ENCODE measurements around the gene SHROOM3. TPM values are rescaled to one million over a fixed set of nuclear protein-coding genes. Genes with fewer than 3 reads are reported as not detected.

Gene SHROOM3
- total RNA-seq, 1 donor from 2014 or later: 42.7 TPM

DNA sequence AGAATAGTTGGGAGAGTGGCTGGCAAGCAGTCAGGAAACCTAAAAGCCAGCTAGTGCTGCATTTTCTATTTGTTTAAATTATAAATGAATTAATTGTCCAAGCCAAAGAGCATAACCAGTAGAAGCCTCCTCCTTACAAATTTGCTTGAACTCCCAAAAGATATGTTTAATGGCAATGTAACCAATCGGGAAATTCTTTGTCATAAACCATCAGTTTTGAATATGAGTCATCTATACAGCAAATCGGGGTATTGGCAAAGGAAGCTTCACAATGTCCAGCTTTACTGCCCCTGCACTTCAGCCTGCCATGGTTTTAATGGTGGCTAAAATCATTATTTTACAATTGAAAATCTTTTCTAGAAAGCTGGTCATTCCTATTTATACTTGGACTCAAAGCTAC lies 216.6 kb downstream of the SHROOM3 start:
- H3K27ac Mint-ChIP-seq (ENCODE audit: unreplicated experiment): no peak overlapping the region
- peaks cover 3% of the 10 kb centered on the region for H3K36me3 Mint-ChIP-seq (ENCODE audit: low read depth)
- peaks cover 9% of the 10 kb centered on the region for H3K9me3 Mint-ChIP-seq (ENCODE audit: low read depth)
- no peak overlapping the region for H3K4me3 Mint-ChIP-seq (ENCODE audit: unreplicated experiment)
- TF ChIP-seq, protein P1, sequence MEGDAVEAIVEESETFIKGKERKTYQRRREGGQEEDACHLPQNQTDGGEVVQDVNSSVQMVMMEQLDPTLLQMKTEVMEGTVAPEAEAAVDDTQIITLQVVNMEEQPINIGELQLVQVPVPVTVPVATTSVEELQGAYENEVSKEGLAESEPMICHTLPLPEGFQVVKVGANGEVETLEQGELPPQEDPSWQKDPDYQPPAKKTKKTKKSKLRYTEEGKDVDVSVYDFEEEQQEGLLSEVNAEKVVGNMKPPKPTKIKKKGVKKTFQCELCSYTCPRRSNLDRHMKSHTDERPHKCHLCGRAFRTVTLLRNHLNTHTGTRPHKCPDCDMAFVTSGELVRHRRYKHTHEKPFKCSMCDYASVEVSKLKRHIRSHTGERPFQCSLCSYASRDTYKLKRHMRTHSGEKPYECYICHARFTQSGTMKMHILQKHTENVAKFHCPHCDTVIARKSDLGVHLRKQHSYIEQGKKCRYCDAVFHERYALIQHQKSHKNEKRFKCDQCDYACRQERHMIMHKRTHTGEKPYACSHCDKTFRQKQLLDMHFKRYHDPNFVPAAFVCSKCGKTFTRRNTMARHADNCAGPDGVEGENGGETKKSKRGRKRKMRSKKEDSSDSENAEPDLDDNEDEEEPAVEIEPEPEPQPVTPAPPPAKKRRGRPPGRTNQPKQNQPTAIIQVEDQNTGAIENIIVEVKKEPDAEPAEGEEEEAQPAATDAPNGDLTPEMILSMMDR (IDR thresholded peaks at IDR 0.05): no peak
- H3K4me1 Mint-ChIP-seq (ENCODE audit: low read depth): peaks cover 28% of the 10 kb centered on the region
- no peaks in the 10 kb centered on the region for H3K27me3 Mint-ChIP-seq (ENCODE audit: low read depth)
- no peak for DNase-seq (ENCODE audit: low spot score)

DNA sequence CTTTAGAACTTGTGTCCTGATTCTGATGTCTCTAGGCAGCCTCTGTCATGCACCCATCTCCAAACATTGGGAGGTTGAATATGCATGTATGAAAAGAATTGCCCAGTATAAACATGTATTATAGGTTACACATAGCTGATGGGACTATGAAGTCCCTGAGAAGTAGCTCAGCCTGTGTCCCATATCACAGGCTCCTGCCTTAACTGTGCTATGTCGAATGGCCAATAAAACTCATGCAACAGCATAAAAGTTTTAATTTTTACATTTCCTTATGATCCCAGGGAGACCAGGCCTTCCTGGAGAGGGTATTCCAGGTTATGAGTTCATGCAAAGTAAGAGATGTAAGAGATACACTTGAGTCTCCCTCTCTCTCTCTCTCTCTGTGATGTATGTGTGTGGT lies 217.4 kb downstream of the SHROOM3 start:
- Mint-ChIP-seq H3K27me3 (ENCODE audit: low read depth) (no peaks in the 10 kb centered on the region), H3K36me3 (ENCODE audit: low read depth) (no peaks in the 10 kb centered on the region), H3K4me1 (ENCODE audit: low read depth) (peaks cover 36% of the 10 kb centered on the region), H3K27ac (ENCODE audit: unreplicated experiment) (no peak overlapping the region), H3K4me3 (ENCODE audit: unreplicated experiment) (no peak overlapping the region), H3K9me3 (ENCODE audit: low read depth) (peaks cover 9% of the 10 kb centered on the region)
- TF ChIP-seq, protein P1 (IDR thresholded peaks at IDR 0.05): no peak
- no peak for DNase-seq (ENCODE audit: low spot score)

DNA sequence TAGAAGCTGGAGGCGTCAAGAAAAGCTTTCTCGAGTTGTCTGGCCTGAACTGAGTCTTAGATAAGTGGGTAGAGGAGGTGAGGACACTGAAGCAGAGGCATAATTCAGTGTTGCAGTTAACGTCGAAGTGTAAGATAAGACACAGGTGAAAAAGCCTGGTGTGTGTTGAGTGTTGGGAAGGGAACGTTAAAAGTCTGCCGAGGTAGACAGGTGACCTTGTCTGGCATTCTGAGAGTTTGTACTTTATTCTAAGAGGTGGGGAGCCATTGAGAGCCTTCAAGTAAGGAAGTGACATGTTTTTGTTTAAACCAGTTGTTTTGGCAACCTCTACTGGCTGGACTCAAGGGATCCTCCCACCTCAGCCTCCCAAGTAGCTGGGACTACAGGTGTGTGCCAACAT lies 219.1 kb downstream of the SHROOM3 start:
- TF ChIP-seq, protein P1 (IDR thresholded peaks at IDR 0.05): no peak
- Mint-ChIP-seq H3K27ac (ENCODE audit: unreplicated experiment) (peak overlapping the region; percentile 45), H3K27me3 (ENCODE audit: low read depth) (no peaks in the 10 kb centered on the region), H3K9me3 (ENCODE audit: low read depth) (peaks cover 9% of the 10 kb centered on the region), H3K36me3 (ENCODE audit: low read depth) (no peaks in the 10 kb centered on the region), H3K4me1 (ENCODE audit: low read depth) (peaks cover 53% of the 10 kb centered on the region), H3K4me3 (ENCODE audit: unreplicated experiment) (no peak overlapping the region)
- DNase-seq (ENCODE audit: low spot score): no peak

DNA sequence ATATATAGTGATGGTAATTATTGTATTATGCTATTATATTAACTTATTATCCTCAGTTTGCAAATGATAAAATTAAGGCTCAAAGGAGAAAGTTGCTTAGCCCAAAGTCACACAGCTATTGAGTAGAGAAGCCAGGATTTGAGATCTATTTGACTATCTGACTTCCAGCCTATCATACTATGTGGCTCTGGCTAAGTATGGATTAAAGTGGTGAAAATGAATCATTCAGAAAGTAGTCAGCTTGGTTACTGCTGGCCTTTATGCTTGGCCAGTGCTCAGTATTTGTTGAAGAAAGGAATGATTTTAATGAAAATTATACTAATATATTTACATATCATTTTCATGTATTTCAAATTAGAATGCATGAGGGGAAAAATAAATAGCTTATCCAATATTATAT lies 219.8 kb downstream of the SHROOM3 start:
- Mint-ChIP-seq H3K4me3 (ENCODE audit: unreplicated experiment) (no peak overlapping the region), H3K27me3 (ENCODE audit: low read depth) (no peaks in the 10 kb centered on the region), H3K9me3 (ENCODE audit: low read depth) (peaks cover 9% of the 10 kb centered on the region), H3K27ac (ENCODE audit: unreplicated experiment) (no peak overlapping the region), H3K36me3 (ENCODE audit: low read depth) (no peaks in the 10 kb centered on the region), H3K4me1 (ENCODE audit: low read depth) (peaks cover 57% of the 10 kb centered on the region)
- TF ChIP-seq, protein P1 (IDR thresholded peaks at IDR 0.05): no peak
- no peak for DNase-seq (ENCODE audit: low spot score)

DNA sequence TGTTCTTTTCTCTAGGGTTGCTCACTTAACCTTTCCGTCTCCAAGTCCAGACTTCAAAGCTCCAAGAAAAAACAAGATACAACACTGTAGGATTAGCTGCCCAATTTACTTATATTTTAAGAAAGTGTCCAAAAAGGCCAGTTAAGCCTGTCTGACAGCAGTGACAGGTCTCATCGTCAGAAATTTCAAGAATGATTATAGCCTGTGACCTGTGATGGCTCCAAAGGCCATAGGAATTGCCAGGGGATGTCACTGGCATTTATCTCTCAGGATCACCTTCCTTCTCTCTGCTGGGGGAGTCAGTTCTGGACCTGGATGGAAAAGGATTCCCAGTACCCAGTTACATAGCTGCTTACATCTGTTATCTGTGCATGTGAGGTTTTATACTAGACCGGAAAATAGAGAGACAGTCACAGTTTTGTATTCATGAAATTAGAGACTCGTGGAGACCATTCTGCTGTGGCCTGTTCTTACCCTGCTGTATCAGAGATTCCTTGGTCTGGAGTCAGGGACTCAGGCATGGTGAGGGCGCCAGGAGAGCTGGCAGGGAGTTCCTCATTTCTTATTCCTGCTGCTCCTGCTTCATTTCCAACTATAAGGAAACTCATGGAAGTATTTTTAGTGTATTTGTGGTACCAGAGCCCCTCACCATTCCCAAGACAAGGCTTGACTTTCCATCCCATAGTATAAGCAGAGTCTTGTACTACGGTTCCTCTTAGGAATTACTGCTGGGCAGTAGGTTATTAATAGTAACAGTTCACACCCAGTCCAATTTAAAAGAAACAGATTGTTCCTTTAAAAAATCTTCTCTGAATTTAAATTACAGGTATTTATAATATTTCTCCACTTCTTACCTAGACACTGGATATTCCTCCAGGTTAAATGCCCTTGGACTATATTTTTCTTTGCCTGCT lies 220.8 kb downstream of the SHROOM3 start:
- no peaks in the 10 kb centered on the region for H3K27me3 Mint-ChIP-seq (ENCODE audit: low read depth)
- peak overlapping the region; percentile 91 for H3K27ac Mint-ChIP-seq (ENCODE audit: unreplicated experiment)
- H3K4me3 Mint-ChIP-seq (ENCODE audit: unreplicated experiment): no peak overlapping the region
- H3K4me1 Mint-ChIP-seq (ENCODE audit: low read depth): peaks cover 61% of the 10 kb centered on the region
- peaks cover 3% of the 10 kb centered on the region for H3K9me3 Mint-ChIP-seq (ENCODE audit: low read depth)
- no peak for DNase-seq (ENCODE audit: low spot score)
- TF ChIP-seq, protein P1 (IDR thresholded peaks at IDR 0.05): no peak
- no peaks in the 10 kb centered on the region for H3K36me3 Mint-ChIP-seq (ENCODE audit: low read depth)

Measured in chondrocyte (in vitro differentiated cells).